ENCODE measurements around the gene CEP192. TPM values are rescaled to one million over a fixed set of nuclear protein-coding genes. Genes with fewer than 3 reads are reported as not detected.

Gene CEP192
- total RNA-seq, 1 donor from 2014 or later = 13.9 TPM

DNA sequence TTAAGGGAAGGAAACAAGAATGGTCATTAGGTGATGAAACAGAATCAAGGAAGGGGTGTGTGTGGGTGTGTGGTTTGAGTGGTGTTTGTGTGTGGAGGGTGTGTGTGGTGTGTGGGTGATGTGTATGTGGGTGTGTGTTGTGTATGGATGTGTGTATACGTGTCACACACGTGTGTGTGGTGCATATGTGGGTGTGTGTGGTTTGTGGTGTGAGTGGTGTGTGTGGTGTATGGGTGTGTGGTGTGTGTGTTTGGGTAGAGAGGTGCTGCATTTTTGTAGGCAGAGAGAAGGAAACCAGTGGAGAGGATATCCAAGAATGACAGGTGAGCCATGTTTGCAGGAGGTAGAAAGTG is 1.1 kb upstream of the CEP192 start:
- Mint-ChIP-seq H3K27me3 (ENCODE audit: low read depth, unreplicated experiment) (no peaks in the 10 kb centered on the region), H3K9me3 (ENCODE audit: unreplicated experiment) (no peaks in the 10 kb centered on the region), H3K4me3 (ENCODE audit: unreplicated experiment) (peak overlapping the region; percentile 95), H3K36me3 (ENCODE audit: low read depth, unreplicated experiment) (peaks cover 3% of the 10 kb centered on the region), H3K27ac (ENCODE audit: unreplicated experiment) (peak overlapping the region; percentile 42), H3K4me1 (ENCODE audit: low read depth, unreplicated experiment) (peaks cover 15% of the 10 kb centered on the region)
- Histone ChIP-seq H3K4me1 (ENCODE audit: insufficient read depth, low read length) (peaks cover 14% of the 10 kb centered on the region), H4K20me1 (ENCODE audit: insufficient read depth, low read length) (peaks cover 19% of the 10 kb centered on the region), H3K36me3 (ENCODE audit: insufficient read depth, low read length) (peaks cover 5% of the 10 kb centered on the region), H3K27ac (ENCODE audit: low read depth, low read length) (peak overlapping the region; percentile 90), H2AFZ (ENCODE audit: low read depth, low read length) (peak overlapping the region; percentile 94), H3K27me3 (ENCODE audit: insufficient read depth, low read length) (no peaks in the 10 kb centered on the region), H3K9ac (ENCODE audit: low read length) (peak overlapping the region; percentile 94), H3K9me3 (ENCODE audit: insufficient read depth, low read depth, low read length) (no peaks in the 10 kb centered on the region), H3K4me2 (ENCODE audit: low read length) (peak overlapping the region; percentile 99), H3K79me2 (ENCODE audit: insufficient read depth, low read length) (peaks cover 38% of the 10 kb centered on the region), H3K4me3 (ENCODE audit: insufficient read depth, low read depth, low read length) (peak overlapping the region; percentile 95)
- TF ChIP-seq, protein P1, sequence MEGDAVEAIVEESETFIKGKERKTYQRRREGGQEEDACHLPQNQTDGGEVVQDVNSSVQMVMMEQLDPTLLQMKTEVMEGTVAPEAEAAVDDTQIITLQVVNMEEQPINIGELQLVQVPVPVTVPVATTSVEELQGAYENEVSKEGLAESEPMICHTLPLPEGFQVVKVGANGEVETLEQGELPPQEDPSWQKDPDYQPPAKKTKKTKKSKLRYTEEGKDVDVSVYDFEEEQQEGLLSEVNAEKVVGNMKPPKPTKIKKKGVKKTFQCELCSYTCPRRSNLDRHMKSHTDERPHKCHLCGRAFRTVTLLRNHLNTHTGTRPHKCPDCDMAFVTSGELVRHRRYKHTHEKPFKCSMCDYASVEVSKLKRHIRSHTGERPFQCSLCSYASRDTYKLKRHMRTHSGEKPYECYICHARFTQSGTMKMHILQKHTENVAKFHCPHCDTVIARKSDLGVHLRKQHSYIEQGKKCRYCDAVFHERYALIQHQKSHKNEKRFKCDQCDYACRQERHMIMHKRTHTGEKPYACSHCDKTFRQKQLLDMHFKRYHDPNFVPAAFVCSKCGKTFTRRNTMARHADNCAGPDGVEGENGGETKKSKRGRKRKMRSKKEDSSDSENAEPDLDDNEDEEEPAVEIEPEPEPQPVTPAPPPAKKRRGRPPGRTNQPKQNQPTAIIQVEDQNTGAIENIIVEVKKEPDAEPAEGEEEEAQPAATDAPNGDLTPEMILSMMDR (IDR thresholded peaks at IDR 0.05; ENCODE audit: insufficient read depth, low read depth, low read length) = no peak
- TF ChIP-seq EZH2 (IDR thresholded peaks at IDR 0.05; ENCODE audit: insufficient read depth, low read length) = no peak
- FAIRE-seq (peak; percentile 81), DNase-seq (ENCODE audit: low read depth) (peak; percentile 2)

DNA sequence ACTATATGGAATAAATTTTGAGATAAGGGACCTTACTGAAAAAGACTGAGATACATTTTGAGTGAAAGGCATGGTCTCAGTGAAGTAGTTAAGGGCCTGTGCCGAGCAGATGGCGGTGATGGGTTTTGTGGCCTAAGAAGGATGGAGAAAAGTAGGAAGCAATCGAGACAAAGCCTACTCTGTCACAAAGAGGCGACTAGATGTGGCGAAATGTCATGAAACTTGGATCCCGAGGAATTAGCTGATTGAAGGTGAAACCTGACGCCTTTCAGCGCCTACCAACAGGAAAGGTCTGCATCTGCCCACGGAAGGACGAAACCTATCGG is 558 bp upstream of the CEP192 start:
- no peak for TF ChIP-seq EZH2 (IDR thresholded peaks at IDR 0.05; ENCODE audit: insufficient read depth, low read length)
- TF ChIP-seq, protein P1 (IDR thresholded peaks at IDR 0.05; ENCODE audit: insufficient read depth, low read depth, low read length) = no peak
- H3K9me3 ChIP-seq (ENCODE audit: insufficient read depth, low read depth, low read length) = no peaks in the 10 kb centered on the region
- Mint-ChIP-seq H3K27ac (ENCODE audit: unreplicated experiment) (peak overlapping the region; percentile 6), H3K4me1 (ENCODE audit: low read depth, unreplicated experiment) (peaks cover 15% of the 10 kb centered on the region), H3K4me3 (ENCODE audit: unreplicated experiment) (peak overlapping the region; percentile 95), H3K9me3 (ENCODE audit: unreplicated experiment) (no peaks in the 10 kb centered on the region), H3K27me3 (ENCODE audit: low read depth, unreplicated experiment) (no peaks in the 10 kb centered on the region), H3K36me3 (ENCODE audit: low read depth, unreplicated experiment) (peaks cover 3% of the 10 kb centered on the region)
- peak overlapping the region; percentile 94 for H3K9ac ChIP-seq (ENCODE audit: low read length)
- H3K36me3 ChIP-seq (ENCODE audit: insufficient read depth, low read length) = peaks cover 3% of the 10 kb centered on the region
- H4K20me1 ChIP-seq (ENCODE audit: insufficient read depth, low read length) = peaks cover 23% of the 10 kb centered on the region
- peaks cover 14% of the 10 kb centered on the region for H3K4me1 ChIP-seq (ENCODE audit: insufficient read depth, low read length)
- H3K27ac ChIP-seq (ENCODE audit: low read depth, low read length) = peak overlapping the region; percentile 90
- DNase-seq (ENCODE audit: low read depth) = no peak
- no peaks in the 10 kb centered on the region for H3K27me3 ChIP-seq (ENCODE audit: insufficient read depth, low read length)
- H3K79me2 ChIP-seq (ENCODE audit: insufficient read depth, low read length) = peaks cover 43% of the 10 kb centered on the region
- H3K4me3 ChIP-seq (ENCODE audit: insufficient read depth, low read depth, low read length) = peak overlapping the region; percentile 95
- FAIRE-seq = no peak
- peak overlapping the region; percentile 99 for H3K4me2 ChIP-seq (ENCODE audit: low read length)
- H2AFZ ChIP-seq (ENCODE audit: low read depth, low read length) = peak overlapping the region; percentile 94

DNA sequence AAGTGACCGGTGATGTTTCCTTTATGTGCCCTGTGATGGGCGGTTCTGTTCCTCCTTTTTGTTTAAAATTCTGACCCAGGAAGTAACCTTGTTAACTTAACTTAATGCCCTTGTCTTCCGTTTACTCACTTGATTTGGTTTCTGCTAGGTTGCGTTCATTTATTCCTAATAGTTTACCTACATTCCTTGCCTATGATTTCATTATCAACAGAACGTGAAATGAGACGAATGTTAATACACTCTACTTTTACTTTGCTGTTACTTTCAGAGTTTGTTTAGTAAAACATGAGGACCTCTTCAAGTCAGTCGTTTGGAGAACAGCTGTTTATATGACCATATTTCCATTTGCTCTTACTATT is 638 bp downstream of the CEP192 start:
- peak; percentile 24 for DNase-seq (ENCODE audit: low read depth)
- Histone ChIP-seq H2AFZ (ENCODE audit: low read depth, low read length) (peak overlapping the region; percentile 93), H4K20me1 (ENCODE audit: insufficient read depth, low read length) (peaks cover 35% of the 10 kb centered on the region), H3K79me2 (ENCODE audit: insufficient read depth, low read length) (peaks cover 54% of the 10 kb centered on the region), H3K4me1 (ENCODE audit: insufficient read depth, low read length) (peaks cover 14% of the 10 kb centered on the region), H3K4me2 (ENCODE audit: low read length) (peak overlapping the region; percentile 99), H3K27ac (ENCODE audit: low read depth, low read length) (peak overlapping the region; percentile 90), H3K9ac (ENCODE audit: low read length) (peak overlapping the region; percentile 94), H3K4me3 (ENCODE audit: insufficient read depth, low read depth, low read length) (peak overlapping the region; percentile 95), H3K27me3 (ENCODE audit: insufficient read depth, low read length) (no peaks in the 10 kb centered on the region), H3K9me3 (ENCODE audit: insufficient read depth, low read depth, low read length) (no peaks in the 10 kb centered on the region), H3K36me3 (ENCODE audit: insufficient read depth, low read length) (peaks cover 3% of the 10 kb centered on the region)
- H3K36me3 Mint-ChIP-seq (ENCODE audit: low read depth, unreplicated experiment) = peaks cover under 1% of the 10 kb centered on the region
- TF ChIP-seq, protein P1 (IDR thresholded peaks at IDR 0.05; ENCODE audit: insufficient read depth, low read depth, low read length) = no peak
- no peak for TF ChIP-seq EZH2 (IDR thresholded peaks at IDR 0.05; ENCODE audit: insufficient read depth, low read length)
- H3K27ac Mint-ChIP-seq (ENCODE audit: unreplicated experiment) = peak overlapping the region; percentile 82
- peak overlapping the region; percentile 95 for H3K4me3 Mint-ChIP-seq (ENCODE audit: unreplicated experiment)
- H3K27me3 Mint-ChIP-seq (ENCODE audit: low read depth, unreplicated experiment) = no peaks in the 10 kb centered on the region
- H3K4me1 Mint-ChIP-seq (ENCODE audit: low read depth, unreplicated experiment) = peaks cover 15% of the 10 kb centered on the region
- H3K9me3 Mint-ChIP-seq (ENCODE audit: unreplicated experiment) = no peaks in the 10 kb centered on the region
- peak; percentile 45 for FAIRE-seq
